Sigmoid colon (tissue), 7 donors: ENCODE results near the gene TRPV4. TPM values are rescaled to one million over a fixed set of nuclear protein-coding genes. Genes with fewer than 3 reads are reported as not detected.

Source experiments
- DNase-seq: peaks from one replicate; pipeline ENCODE4 v3.0.0-alpha.2; 2019
- H3K27ac ChIP-seq, 4 donors: fragments of 200-600 bp; sonication (generic); one replicate each; pipeline ENCODE4 v1.5.1; 2016 to 2019; ENCODE audit warnings: mild to moderate bottlenecking in 1 of 4
- H3K27me3 ChIP-seq, 3 donors: fragments of 200-600 bp; sonication (generic); one replicate each; pipeline ENCODE4 v1.5.1; 2019; ENCODE audit warnings: mild to moderate bottlenecking in 1 of 3
- H3K36me3 ChIP-seq, 4 donors: fragments of 200-600 bp; sonication (generic); one replicate each; pipeline ENCODE4 v1.5.1; 2016 to 2019
- H3K4me1 ChIP-seq, 4 donors: fragments of 200-600 bp; sonication (generic); one replicate each; pipeline ENCODE4 v1.5.1; 2017 to 2019
- H3K4me3 ChIP-seq, 4 donors: fragments of 200-600 bp; sonication (generic); one replicate each; pipeline ENCODE4 v1.5.1; 2017 to 2019; ENCODE audit warnings: mild to moderate bottlenecking in 2 of 4, moderate library complexity in 1 of 4
- H3K9me3 ChIP-seq, 4 donors: fragments of 200-600 bp in 3 of 4; sonication (generic) in 3 of 4; one replicate each; pipeline versions ENCODE4 v1.5.1 to v1.6.1; 2013 to 2019
- EP300 ChIP-seq, 4 donors: sonication (generic); formaldehyde crosslinking; IDR thresholded peaks; one replicate each; pipeline ENCODE4 v1.6.1; 2017; ENCODE audit warnings: antibody characterized with exemption in 4 of 4
- POLR2A ChIP-seq, 2 donors: fragments of 450-650 bp; IDR thresholded peaks; one replicate each; pipeline ENCODE4 v1.6.1; 2016; ENCODE audit warnings: antibody characterized with exemption in 2 of 2, mild to moderate bottlenecking in 2 of 2, moderate library complexity in 2 of 2
- POLR2AphosphoS5 ChIP-seq, 4 donors: sonication (generic); formaldehyde crosslinking; IDR thresholded peaks; one replicate each; pipeline ENCODE4 v1.6.1; 2017; ENCODE audit warnings: antibody characterized with exemption in 4 of 4
- WGBS, 2 donors: extraction: QIAGEN DNeasy Blood & Tissue Kit; methylation state at CpG; one replicate each; pipeline ENCODE4 v1.1.7; 2013; 5-methylcytosine and 5-hydroxymethylcytosine counted together
- intact Hi-C: fragments of 100-400 bp; cut with DNase I; formaldehyde crosslinking; loops from one replicate; pipeline ENCODE4 v1.15.1; 2023
- polyA plus RNA-seq, 3 donors: library from polyadenylated mRNA; stranded (reverse); fragments of 200-250 nt; gene quantifications; one replicate each; pipeline ENCODE4 v1.2.3, GENCODE V29; 2013
- total RNA-seq, 4 donors: library from RNA; depleted of rRNA; stranded (reverse); fragments of >200 nt; gene quantifications; one replicate each; pipeline ENCODE4 v1.1.0, GENCODE V29; 2016
- TF ChIP-seq, protein P1 (sequence below), 4 experiments: fragments of 450-650 bp in 3 of 4; fragments of 200-600 bp in 1 of 4; IDR thresholded peaks; one replicate each; pipeline ENCODE4 v1.5.1; 2016 to 2019; ENCODE audit warnings: antibody characterized with exemption in 4 of 4, mild to moderate bottlenecking in 3 of 4, moderate library complexity in 2 of 4
- donor health status: healthy with polysubstance abuse.
- donor health status: Bipolar disorder and iron deficiency.
- donor health status: healthy.

The TRPV4 gene
- total and polyA plus RNA-seq, 7 donors = 0.14 to 0.60 (median 0.39) TPM; not detected in 1

GRCh38 chr12:109861689-109862314 lies 28.6 kb upstream of the TRPV4 start:
- intact Hi-C loops = no loop called here
- Histone ChIP-seq H3K9me3 (no peaks in the 10 kb centered on the region), H3K27ac (no peak overlapping the region), H3K4me1 (peaks cover 0 to 7% (median 0%) of the 10 kb centered on the region in 4 donors), H3K36me3 (peaks cover 0 to 28% (median 10%) of the 10 kb centered on the region in 4 donors), H3K4me3 (no peak overlapping the region), H3K27me3 (no peaks in the 10 kb centered on the region)
- no peak for TF ChIP-seq POLR2A (IDR thresholded peaks at IDR 0.05)
- TF ChIP-seq POLR2AphosphoS5 (IDR thresholded peaks at IDR 0.05) = no peak
- TF ChIP-seq, protein P1, sequence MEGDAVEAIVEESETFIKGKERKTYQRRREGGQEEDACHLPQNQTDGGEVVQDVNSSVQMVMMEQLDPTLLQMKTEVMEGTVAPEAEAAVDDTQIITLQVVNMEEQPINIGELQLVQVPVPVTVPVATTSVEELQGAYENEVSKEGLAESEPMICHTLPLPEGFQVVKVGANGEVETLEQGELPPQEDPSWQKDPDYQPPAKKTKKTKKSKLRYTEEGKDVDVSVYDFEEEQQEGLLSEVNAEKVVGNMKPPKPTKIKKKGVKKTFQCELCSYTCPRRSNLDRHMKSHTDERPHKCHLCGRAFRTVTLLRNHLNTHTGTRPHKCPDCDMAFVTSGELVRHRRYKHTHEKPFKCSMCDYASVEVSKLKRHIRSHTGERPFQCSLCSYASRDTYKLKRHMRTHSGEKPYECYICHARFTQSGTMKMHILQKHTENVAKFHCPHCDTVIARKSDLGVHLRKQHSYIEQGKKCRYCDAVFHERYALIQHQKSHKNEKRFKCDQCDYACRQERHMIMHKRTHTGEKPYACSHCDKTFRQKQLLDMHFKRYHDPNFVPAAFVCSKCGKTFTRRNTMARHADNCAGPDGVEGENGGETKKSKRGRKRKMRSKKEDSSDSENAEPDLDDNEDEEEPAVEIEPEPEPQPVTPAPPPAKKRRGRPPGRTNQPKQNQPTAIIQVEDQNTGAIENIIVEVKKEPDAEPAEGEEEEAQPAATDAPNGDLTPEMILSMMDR (IDR thresholded peaks at IDR 0.05) = no peak
- no peak for TF ChIP-seq EP300 (IDR thresholded peaks at IDR 0.05)
- DNase-seq = no peak
- 62 to 82% methylated on average over 17 of the region's 17 CpGs for WGBS, 2 donors

DNA sequence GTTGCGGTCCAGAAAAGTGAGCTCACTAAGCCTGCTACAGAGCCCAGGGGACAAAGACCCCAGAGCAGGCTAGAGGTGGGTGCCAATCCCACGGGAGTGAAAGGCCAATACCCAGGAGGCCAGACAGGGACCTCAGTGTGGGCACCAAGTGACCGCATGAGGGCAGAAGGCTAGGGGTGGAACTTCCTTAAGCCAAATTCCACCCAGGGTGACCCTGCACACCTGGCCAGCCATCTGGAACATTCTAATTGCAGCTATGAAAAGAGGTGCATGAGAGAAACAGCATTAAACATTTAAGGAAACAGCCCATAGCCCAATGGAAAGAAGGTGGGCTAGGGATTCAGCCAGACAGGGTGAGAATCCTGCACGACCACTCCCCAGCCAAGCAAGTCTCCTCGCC lies 27.8 kb upstream of the TRPV4 start:
- Histone ChIP-seq H3K9me3 (no peaks in the 10 kb centered on the region), H3K27me3 (no peaks in the 10 kb centered on the region), H3K27ac (no peak overlapping the region), H3K4me3 (no peak overlapping the region), H3K36me3 (peaks cover 0 to 36% (median 17%) of the 10 kb centered on the region in 4 donors), H3K4me1 (peaks cover 0 to 7% (median 0%) of the 10 kb centered on the region in 4 donors)
- intact Hi-C loops = no loop called here
- TF ChIP-seq POLR2AphosphoS5 (IDR thresholded peaks at IDR 0.05) (no peak), EP300 (IDR thresholded peaks at IDR 0.05) (no peak), POLR2A (IDR thresholded peaks at IDR 0.05) (no peak)
- TF ChIP-seq, protein P1 (IDR thresholded peaks at IDR 0.05) = no peak
- DNase-seq = no peak
- WGBS, 2 donors = 93 to 94% methylated on average over 5 of the region's 5 CpGs

DNA sequence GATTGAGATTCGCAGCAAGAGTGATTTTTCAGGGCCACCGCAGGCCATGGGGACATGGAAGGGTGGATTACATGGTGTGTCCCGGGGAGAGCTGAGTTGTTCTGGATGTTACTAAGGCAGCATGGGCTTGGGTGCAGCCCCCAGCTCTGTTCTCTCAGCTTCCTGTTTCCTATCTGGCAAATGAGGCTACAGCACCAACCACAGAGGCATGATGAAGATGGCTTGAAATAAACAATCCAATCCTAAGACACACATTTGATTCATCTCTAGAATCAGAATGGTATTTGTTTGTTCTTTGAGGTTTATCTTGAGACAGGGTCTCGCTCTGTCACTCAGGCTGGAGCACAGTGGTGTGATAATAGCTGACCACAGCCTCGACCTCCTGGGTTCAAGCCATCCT lies 25.6 kb upstream of the TRPV4 start:
- TF ChIP-seq, protein P1 (IDR thresholded peaks at IDR 0.05) = no peak
- TF ChIP-seq POLR2AphosphoS5 (IDR thresholded peaks at IDR 0.05) = no peak
- no peak for TF ChIP-seq EP300 (IDR thresholded peaks at IDR 0.05)
- TF ChIP-seq POLR2A (IDR thresholded peaks at IDR 0.05) = no peak
- DNase-seq = no peak
- Histone ChIP-seq H3K27me3 (no peaks in the 10 kb centered on the region), H3K9me3 (no peaks in the 10 kb centered on the region), H3K4me3 (no peak overlapping the region), H3K27ac (no peak overlapping the region), H3K4me1 (peaks cover 0 to 4% (median 0%) of the 10 kb centered on the region in 4 donors), H3K36me3 (peaks cover 5 to 58% (median 30%) of the 10 kb centered on the region in 4 donors)
- 90 to 92% methylated on average over 5 of the region's 5 CpGs for WGBS, 2 donors
- intact Hi-C loops = no loop called here

- 94 to 97% methylated on average over 6 of the region's 6 CpGs for WGBS, 2 donors
These were observed 24.5 kb upstream of the TRPV4 start for GRCh38 chr12:109857715-109858114.

More at GRCh38 chr12:109857715-109858114, 24.5 kb upstream of the TRPV4 start:
- Histone ChIP-seq H3K9me3 (no peaks in the 10 kb centered on the region), H3K36me3 (peaks cover 5 to 60% (median 30%) of the 10 kb centered on the region in 4 donors), H3K4me3 (no peak overlapping the region), H3K4me1 (no peaks in the 10 kb centered on the region), H3K27me3 (no peaks in the 10 kb centered on the region), H3K27ac (no peak overlapping the region)
- no peak for DNase-seq
- TF ChIP-seq EP300 (IDR thresholded peaks at IDR 0.05) (no peak), POLR2A (IDR thresholded peaks at IDR 0.05) (no peak), POLR2AphosphoS5 (IDR thresholded peaks at IDR 0.05) (no peak)
- TF ChIP-seq, protein P1 (IDR thresholded peaks at IDR 0.05) = no peak
- intact Hi-C loops = no loop called here
